IPS-NIHi11 (cell line): Measurements from ENCODE around the gene RNASEH2A.
"Not testable (repeated sequence)": the region's sequence is repeated elsewhere in the genome, so short reads cannot be mapped to it uniquely, and the experiment has no call there.

Experiments
- DNase-seq: peaks from one replicate; pipeline ENCODE4 v3.0.0; 2012; ENCODE audit warnings: mixed read lengths, low spot score

Gene RNASEH2A

DNA sequence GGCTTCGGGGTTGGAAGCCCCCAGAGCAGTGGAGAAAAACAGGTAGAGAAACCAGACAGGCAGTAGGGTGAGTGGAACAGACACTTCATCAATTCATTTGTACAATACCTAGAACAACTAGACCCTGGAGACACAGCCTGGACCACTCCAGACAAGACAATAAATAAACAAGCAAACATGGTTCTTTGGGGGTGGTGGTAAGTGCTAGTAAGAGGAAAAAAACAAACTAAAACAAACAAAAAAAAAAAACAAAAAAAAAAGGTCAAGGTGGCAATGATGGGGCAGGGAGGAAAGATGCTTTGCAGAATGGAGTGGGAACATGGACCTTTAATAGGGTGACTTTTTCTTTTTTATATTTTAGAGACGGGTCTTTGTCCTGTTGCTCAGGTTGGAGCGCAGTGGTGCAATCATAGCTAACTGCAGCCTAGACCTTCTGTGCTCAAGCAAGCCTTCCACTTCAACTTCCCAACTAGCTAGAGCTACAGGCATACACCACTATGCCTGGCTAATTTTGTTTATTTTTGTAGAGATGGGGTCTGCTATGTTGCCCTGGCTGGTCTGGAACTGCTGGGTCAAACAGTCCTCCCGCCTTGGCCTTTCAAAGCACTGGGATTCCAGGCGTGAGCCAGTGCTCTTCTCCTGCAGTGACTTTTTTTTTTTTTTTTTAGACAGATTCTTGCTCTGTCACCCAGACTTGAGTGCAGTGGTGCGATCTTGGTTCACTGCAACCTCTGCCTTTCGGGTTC is 12.0 kb upstream of the RNASEH2A start:
- no peak for DNase-seq

GRCh38 chr19:12794971-12795381 is 11.4 kb upstream of the RNASEH2A start:
- no peak for DNase-seq

DNA sequence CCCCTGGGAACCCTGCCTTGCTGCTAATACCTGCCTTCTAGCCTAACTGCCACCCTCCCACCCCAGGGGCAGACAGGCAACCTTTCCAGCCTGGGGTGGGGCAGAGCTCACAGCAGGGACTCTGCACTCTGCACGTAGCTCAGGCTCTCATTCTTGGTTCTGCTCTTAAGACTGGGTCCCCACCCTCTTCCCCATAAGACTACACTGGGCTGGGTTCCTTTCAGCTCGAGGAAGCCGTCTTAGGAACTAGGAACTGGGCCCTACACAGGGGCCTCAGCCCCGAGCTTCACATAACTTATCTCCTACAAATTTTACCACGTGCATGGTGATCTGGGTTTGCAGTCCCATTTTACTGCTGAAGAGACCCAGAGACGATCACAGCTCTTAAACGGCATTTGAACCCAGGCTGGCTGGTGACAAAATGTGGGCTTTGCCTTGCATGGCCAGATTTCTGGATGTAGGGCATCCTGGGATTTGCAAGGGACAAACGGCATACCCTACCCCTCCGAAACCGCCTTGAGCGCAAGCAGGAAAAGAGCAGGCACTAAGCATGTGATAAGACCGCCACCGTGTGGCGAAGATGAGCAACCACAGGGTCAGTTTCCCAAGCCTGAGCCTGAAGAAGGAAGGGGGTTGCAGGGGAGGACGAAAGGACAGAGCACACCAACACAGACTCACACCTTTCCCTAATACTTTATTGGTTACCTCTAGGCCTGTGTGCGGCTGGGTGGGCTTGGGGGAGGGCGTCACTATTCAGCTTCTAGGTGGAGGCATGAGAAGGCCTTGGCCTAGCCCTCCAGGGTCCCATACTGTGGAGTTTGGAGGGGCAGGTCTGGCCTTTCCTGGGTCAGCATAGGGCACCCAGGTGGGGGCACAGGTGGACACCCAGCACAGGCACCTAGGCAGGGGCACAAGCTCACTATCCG is 10.0 kb upstream of the RNASEH2A start:
- DNase-seq, result peak; percentile 64

GRCh38 chr19:12797141-12797587 is 9.2 kb upstream of the RNASEH2A start:
- no peak for DNase-seq

GRCh38 chr19:12797607-12798006 is 8.8 kb upstream of the RNASEH2A start:
- DNase-seq, result not testable (repeated sequence)

DNA sequence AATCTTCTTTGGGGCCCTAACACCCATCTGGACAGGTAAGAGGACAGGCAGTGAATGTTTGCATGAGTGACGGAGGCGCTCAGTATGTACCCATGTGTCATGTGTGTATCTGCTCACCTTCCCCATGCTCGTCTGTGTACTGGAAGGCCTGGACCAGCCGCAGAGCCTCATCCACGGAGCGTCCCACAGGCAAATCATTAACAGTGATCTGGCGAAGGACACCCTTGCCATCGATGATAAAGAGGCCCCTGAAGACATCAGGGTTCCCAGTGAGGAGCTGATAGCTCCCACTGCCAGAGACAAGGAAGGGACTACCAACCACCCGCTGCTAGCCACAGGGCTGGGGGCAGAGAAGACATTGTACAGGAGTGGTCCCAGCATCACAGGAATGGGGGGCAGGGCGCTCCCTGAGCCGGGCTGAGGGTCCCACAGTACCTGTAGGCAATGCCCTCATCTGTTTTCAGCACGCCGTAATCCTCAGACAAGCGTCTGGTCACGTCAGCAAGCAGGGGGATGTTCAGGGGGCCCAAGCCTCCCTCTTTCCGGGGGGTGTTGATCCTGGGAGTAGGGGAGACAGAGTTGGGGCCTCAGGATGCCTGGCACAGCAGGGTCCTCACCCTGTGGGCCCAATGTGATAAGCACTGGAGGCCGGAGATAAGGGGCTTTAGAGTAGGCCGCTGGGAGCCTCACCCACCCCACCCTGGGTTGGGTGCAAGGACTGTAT is 6.5 kb upstream of the RNASEH2A start:
- DNase-seq, result no peak

- DNase-seq, result no peak
Observed at GRCh38 chr19:12800466-12800770, 6.0 kb upstream of the RNASEH2A start.

- DNase-seq, result no peak
Observed at GRCh38 chr19:12800923-12801465, 5.4 kb upstream of the RNASEH2A start.

- DNase-seq, result peak; percentile 87
Observed at GRCh38 chr19:12801466-12802266, 4.7 kb upstream of the RNASEH2A start, which contains the start of the genes PRDX2 and THSD8. Gene PRDX2 (minus strand): TSS chr19:12801800. CDS start chr19:12801261, 539 bp downstream. Gene THSD8 (plus strand): TSS chr19:12802069. CDS start chr19:12802072, 3 bp downstream.

DNA sequence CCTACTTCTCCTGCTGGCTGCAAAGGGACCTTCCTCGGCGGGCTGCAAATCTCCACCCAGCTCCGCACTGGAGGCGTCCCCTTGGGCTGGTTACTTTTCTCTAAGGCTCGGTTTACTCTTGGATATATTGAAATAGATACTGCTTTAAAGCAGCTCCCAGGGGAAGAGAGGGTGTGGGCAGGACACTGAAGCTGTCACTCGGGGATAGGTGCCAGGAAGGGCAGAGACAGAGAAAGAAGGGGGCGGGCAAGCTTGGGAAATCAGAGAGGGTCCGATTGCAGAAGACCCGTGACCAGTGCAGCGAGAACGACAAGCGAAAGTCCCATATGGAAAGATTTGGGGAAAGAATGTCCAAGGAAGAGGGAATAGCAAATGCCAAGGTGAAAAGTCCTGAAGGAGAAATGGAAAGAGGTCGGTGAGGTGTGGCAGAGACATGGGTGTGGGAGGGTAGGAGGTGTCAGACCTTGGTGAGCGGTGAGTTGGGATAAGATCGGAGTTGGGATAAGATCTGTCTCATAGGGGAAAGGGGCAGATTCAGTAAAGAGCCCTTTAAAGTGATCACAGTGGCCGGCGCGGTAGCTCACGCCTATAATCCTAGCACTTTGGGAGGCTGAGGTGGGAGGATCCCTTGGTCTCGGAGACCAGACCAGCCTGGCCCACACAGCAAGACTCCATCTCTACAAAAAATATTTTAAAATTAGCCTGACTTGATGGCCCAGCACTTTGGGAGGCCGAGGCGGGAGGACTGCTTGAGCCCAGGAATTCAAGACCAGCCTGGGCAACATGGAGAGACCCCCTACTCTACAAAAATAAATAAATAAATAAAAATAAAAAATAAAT is 3.9 kb upstream of the RNASEH2A start:
- DNase-seq, result no peak

DNA sequence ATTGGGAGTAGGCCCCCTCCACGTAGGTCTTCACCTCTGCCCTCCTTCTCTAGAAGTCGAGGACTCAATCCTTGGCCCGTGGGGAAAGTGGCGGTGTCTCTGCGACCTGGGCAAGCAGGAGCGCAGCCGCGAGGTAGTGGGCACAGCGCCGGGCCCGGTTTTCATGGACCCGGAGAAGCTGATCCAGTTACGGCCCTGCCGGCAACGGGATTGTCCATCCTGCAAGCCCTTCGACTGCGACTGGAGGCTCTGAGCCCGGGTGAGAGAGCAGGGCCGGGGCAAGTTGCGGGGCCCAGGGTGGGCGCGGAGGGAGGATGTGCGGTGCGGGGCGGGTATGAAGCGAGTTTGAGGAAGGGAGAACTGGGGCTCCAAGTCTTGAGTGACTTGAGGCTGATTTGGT is 2.3 kb upstream of the RNASEH2A start:
- no peak for DNase-seq

GRCh38 chr19:12815088-12815487 is 8.7 kb downstream of the RNASEH2A start:
- no peak for DNase-seq

DNA sequence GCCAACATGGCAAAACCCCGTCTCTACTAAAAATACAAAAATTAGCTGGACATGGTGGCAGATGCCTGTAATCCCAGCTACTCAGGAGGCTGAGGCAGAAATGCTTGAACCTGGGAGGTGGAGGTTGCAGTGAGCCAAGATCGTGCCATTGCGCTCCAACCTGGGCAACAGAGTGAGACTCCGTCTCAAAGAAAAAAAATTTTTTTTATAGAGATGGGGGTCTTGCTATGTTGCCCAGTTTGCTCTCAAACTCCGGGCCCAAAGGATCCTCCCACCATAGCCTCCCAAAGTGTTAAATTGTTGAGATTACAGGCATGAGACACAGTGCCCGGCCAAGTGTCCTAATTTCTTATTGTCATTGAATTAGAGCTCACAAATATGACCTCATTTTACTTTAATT is 10.8 kb downstream of the RNASEH2A start:
- not testable (repeated sequence) for DNase-seq

DNA sequence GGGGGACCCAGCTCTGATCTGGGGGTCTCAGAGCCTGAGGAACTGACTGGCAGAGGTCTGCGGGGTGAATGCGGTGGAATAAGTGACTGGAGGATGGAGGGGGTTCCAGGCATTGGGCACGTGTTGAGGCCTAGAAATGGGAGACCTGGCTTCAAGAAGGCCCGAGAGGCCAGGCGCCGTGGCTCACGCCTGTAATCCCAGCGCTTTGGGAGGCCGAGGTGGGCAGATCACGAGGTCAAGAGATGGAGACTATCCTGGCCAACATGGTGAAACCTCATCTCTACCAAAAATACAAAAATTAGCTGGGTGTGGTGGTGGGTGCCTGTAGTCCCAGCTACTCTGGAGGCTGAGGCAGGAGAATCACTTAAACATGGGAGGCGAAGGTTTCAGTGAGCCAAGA is 11.4 kb downstream of the RNASEH2A start:
- DNase-seq, result not testable (repeated sequence)

GRCh38 chr19:12821761-12822160 is 15.4 kb downstream of the RNASEH2A start:
- no peak for DNase-seq

DNA sequence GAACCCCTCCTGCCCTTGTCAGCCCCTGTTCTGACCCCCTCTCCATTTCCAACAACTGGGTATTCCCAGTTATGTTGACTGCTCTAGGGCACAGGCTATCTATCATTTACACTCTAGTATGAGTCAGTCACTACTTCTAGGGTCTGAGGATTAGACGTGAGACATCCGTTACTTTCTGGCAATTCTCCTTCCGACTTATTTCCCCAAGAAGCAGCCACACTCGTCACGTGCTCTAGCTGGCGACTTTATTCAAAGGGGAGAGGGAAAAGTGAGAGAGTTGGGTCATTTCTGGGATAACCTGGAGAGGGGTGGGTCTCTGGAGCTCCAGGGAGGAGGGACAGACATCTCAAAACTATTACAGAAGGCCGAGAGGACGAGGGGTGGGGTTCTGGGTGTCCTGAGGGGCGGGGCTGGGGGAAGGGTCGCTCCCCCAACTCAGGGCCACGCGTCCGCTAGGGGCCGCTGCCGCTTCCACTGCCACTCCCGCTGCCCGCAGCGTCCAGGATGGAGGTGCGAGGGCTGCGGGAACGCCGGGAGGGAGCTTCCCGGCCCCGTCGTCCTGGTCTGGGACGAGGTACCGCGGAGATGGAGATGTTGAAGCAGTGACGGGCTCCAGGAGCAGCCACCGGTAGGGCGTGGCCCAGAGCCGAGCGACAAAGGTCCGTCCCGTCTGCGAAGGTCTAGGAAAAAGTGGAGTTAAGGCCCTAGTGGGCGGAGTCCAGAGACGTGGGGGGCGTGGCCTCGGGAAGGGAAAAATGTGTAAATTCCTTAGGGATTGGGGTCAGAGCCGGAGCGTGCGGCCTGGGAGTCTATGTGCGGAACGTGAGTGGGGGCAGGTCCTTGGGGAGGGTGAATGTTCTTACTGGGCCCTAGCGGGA is 19.1 kb downstream of the RNASEH2A start:
- DNase-seq, result peak; percentile 95

GRCh38 chr19:12828494-12828893 is 22.1 kb downstream of the RNASEH2A start:
- DNase-seq, result peak; percentile 78

GRCh38 chr19:12833418-12833737 is 27.0 kb downstream of the RNASEH2A start:
- DNase-seq, result no peak
